ENCODE results near the gene SUCO.

GRCh38 chr1:172607145-172607544, 74.2 kb downstream of the SUCO start:
- TF ChIP-seq CTCF (IDR thresholded peaks at IDR 0.05; ENCODE audit: insufficient read depth, low read depth, low read length) (no peak), EZH2 (IDR thresholded peaks at IDR 0.05; ENCODE audit: insufficient read depth, low read length) (no peak)

Measured in astrocyte (in vitro differentiated cells and primary cell).